Heart left ventricle (tissue), 13 donors: ENCODE measurements around the gene CFAP57.

ENCODE experiments used
- POLR2A ChIP-seq, 2 donors: fragments of 450-650 bp; IDR thresholded peaks; one replicate each; pipeline ENCODE4 v1.6.1; 2017; ENCODE audit warnings: antibody characterized with exemption in 2 of 2, mild to moderate bottlenecking in 2 of 2, moderate library complexity in 2 of 2
- TF ChIP-seq, protein P1 (sequence below), 12 donors: fragments of 200-600 bp; sonication (generic) in 4 of 12; IDR thresholded peaks; one replicate each; pipeline versions ENCODE4 v1.5.0 to v1.8.0; 2018 to 2022; ENCODE audit warnings: antibody characterized with exemption in 12 of 12, mild to moderate bottlenecking in 5 of 12
- donor health status: ischemic (EF 13 %, LVEDD 7.1; RV severe dilation, severe dysfunction).
- donor health status: DM: no; HTN: yes; CAD: no.
- donor health status: DM: no; HTN: no; CAD: no.
- donor health status: ischemic (EF 25% LVEDD 6.9; RV normal size, moderate dysfunction).
- donor health status: ischemic (EF 25% LVEDD 5.7; RV mildly dilated, moderate dysfunction).
- donor health status: ischemic (EF 35%, LVEDD 5.7; RV mildly dilated, moderate dysfunction).
- donor health status: nonischemic (EF 11% LVEDD 7.7; RV severe dilation, severe dysfunction).
- donor health status: DM: yes; HTN: yes; CAD: no.
- donor health status: PGD.
- donor health status: ischemic (EF 29% LVEDD 5.4; RV normal size, mild dysfunction).
- donor health status: nonischemic (EF 23%, LVEDD 6.1; RV moderate dilation, normal function).

DNA sequence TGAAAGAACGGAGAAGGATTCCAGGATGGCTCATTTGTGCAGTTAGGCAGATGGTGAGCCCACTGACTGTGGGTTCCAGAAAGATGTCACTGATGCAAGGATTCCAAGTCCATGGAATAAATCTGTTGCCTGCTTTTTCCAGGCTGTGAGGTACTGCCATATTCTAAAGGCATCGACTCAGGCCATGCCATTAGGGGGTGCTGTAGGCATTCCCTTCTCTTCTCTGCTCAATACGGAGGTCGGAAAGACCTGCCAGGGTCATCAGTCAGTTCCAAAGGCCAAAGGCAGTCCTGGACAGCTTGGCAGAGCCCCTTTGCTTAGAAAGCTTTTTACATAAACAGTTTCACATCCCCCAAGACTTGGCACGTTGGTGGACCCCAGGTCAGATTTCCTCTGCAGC, 66.0 kb downstream of the CFAP57 start:
- TF ChIP-seq, protein P1, sequence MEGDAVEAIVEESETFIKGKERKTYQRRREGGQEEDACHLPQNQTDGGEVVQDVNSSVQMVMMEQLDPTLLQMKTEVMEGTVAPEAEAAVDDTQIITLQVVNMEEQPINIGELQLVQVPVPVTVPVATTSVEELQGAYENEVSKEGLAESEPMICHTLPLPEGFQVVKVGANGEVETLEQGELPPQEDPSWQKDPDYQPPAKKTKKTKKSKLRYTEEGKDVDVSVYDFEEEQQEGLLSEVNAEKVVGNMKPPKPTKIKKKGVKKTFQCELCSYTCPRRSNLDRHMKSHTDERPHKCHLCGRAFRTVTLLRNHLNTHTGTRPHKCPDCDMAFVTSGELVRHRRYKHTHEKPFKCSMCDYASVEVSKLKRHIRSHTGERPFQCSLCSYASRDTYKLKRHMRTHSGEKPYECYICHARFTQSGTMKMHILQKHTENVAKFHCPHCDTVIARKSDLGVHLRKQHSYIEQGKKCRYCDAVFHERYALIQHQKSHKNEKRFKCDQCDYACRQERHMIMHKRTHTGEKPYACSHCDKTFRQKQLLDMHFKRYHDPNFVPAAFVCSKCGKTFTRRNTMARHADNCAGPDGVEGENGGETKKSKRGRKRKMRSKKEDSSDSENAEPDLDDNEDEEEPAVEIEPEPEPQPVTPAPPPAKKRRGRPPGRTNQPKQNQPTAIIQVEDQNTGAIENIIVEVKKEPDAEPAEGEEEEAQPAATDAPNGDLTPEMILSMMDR (IDR thresholded peaks at IDR 0.05): peak; percentile 53 to 86 (median 78)
- TF ChIP-seq POLR2A (IDR thresholded peaks at IDR 0.05): no peak
